Karpas-422 (cell line): ENCODE results near the gene ELF5. TPM values are rescaled to one million over a fixed set of nuclear protein-coding genes. Genes with fewer than 3 reads are reported as not detected.

Experiments used
- DNase-seq: peaks from one replicate; pipeline ENCODE4 v3.0.0-alpha.2; 2015
- H2AFZ ChIP-seq: fragments of 200-600 bp; sonication (generic); 2 replicates; pipeline ENCODE4 v1.6.1; 2014; ENCODE audit warnings: antibody characterized with exemption, low read length, mixed read lengths
- H3K27ac ChIP-seq: fragments of 200-600 bp; sonication (generic); 2 replicates; pipeline ENCODE4 v1.5.1; 2014; ENCODE audit warnings: mild to moderate bottlenecking, low read length, moderate library complexity
- H3K27me3 ChIP-seq: fragments of 200-600 bp; sonication (generic); 2 replicates; pipeline ENCODE4 v1.6.1; 2014; ENCODE audit warnings: low read length, mixed read lengths
- H3K36me3 ChIP-seq: fragments of 200-600 bp; sonication (generic); 2 replicates; pipeline ENCODE4 v1.6.1; 2014; ENCODE audit warnings: low read length, mixed read lengths; ENCODE audit not compliant: insufficient read depth
- H3K4me1 ChIP-seq: fragments of 200-600 bp; sonication (generic); 2 replicates; pipeline ENCODE4 v1.6.1; 2014; ENCODE audit warnings: mild to moderate bottlenecking, low read length, mixed read lengths
- H3K4me2 ChIP-seq: fragments of 200-600 bp; sonication (generic); 2 replicates; pipeline ENCODE4 v1.6.1; 2014; ENCODE audit warnings: low read length, low read depth, mild to moderate bottlenecking; ENCODE audit not compliant: poor library complexity, severe bottlenecking
- H3K4me3 ChIP-seq: fragments of 200-600 bp; sonication (generic); 2 replicates; pipeline ENCODE4 v1.5.1; 2014; ENCODE audit warnings: mild to moderate bottlenecking, antibody characterized with exemption, low read length, mixed read lengths
- H3K79me2 ChIP-seq: fragments of 200-600 bp; sonication (generic); 2 replicates; pipeline ENCODE4 v1.6.1; 2014; ENCODE audit warnings: mild to moderate bottlenecking, low read length, mixed read lengths
- H3K9ac ChIP-seq: fragments of 200-600 bp; sonication (generic); 2 replicates; pipeline ENCODE4 v1.6.0; 2014; ENCODE audit warnings: low read length
- H3K9me2 ChIP-seq: fragments of 200-600 bp; sonication (generic), shearing (Covaris generic); replicated peaks from 2 replicates; pipeline ENCODE4 v1.6.0; 2014; ENCODE audit warnings: mild to moderate bottlenecking, low read length, moderate library complexity; ENCODE audit not compliant: insufficient read depth
- H3K9me3 ChIP-seq: fragments of 300-700, 200-600 bp; sonication (generic); 2 replicates; pipeline ENCODE4 v1.6.1; 2014; ENCODE audit warnings: low read length, mixed read lengths
- H4K20me1 ChIP-seq: fragments of 200-600 bp; sonication (generic); 2 replicates; pipeline ENCODE4 v1.6.1; 2014; ENCODE audit warnings: mild to moderate bottlenecking, antibody characterized with exemption, low read length, low read depth; ENCODE audit not compliant: insufficient read depth
- total RNA-seq: library from RNA; depleted of rRNA; stranded (reverse); fragments of >200 nt; shearing (Covaris generic); gene quantifications from 2 replicates; pipeline ENCODE4 v1.2.3, GENCODE V29; 2014; ENCODE audit warnings: low replicate concordance

Gene ELF5
- total RNA-seq, 1 experiment from 2014 or later: not detected

DNA sequence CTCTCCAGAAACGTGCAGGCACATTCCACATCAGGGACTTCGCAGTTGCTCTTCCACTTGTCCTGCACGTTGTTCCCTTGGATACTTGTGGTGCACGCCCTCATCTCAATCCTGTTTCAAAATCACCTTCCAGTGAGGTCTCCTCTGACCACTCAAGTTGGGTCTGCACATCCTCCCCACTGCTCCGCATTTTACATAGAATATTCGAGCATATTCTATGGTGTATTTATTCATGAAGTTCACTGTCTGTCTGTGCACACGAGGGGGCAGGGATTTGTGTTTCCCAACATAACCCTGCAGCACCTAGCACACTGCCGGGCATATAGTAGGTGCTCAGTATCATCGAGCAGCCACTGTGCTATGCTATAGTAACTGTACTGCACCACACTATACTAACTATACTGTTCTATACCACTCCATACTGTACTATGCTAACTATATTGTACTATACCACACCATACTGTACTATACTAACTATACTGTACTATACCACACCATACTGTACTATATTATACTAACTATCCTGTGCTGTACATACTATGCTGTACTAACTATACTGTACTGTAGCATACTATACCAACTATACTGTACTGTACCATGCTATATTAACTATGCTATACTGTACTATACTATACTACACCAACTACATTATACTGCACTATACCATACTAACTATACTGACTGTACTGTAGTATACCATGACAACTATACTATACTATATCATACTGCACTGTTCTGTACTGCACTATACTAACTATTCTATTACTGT lies 30.3 kb downstream of the ELF5 start:
- no peak overlapping the region for H3K9ac ChIP-seq
- no peaks in the 10 kb centered on the region for H3K79me2 ChIP-seq
- H2AFZ ChIP-seq: no peak overlapping the region
- no peaks in the 10 kb centered on the region for H3K9me3 ChIP-seq
- no peak overlapping the region for H3K4me2 ChIP-seq
- DNase-seq: no peak
- no peak overlapping the region for H3K27ac ChIP-seq
- no peaks in the 10 kb centered on the region for H3K4me1 ChIP-seq
- no peak overlapping the region for H3K4me3 ChIP-seq
- no peaks in the 10 kb centered on the region for H3K36me3 ChIP-seq
- H3K27me3 ChIP-seq: no peaks in the 10 kb centered on the region
- H4K20me1 ChIP-seq: no peaks in the 10 kb centered on the region
- H3K9me2 ChIP-seq: no peaks in the 10 kb centered on the region

DNA sequence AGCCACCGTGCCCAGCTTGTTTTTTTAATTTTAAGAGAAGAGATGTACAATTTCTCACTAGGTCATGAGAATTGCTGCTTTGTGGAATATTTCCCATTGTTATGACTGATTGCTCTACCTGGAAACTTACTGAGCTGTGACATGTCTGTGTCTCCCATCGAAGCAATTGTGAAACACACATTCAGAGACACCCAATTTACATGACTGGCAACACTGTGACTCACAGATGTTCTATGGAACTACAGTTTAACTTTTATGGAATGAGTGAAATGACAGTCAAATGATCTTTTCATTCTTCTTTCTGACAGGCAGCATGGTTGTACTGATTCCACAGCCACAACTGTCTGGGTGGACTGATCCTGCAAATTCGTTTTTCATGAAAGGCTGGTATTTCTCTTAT lies 32.3 kb downstream of the ELF5 start:
- Histone ChIP-seq H3K4me2 (no peak overlapping the region), H2AFZ (no peak overlapping the region)

DNA sequence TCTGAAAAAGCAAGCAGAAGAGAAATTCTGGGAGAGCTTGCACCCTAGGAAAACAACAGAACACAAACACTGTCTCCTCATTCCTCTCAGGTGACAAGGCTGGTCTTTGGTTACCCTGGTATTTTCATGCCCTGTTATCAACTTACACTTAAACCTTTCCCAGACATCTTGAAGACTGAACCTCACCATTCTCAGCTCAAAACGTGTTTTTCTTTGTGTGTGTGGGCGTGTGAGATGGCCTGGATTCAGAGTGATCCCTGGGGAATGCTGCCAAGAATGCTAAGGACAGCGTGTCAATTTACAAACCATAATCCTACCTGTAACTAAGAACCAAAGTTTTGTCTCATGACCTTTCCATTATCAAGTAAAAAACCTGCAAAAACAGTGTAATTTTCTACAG lies 33.3 kb downstream of the ELF5 start:
- no peak overlapping the region for H3K4me2 ChIP-seq
- no peaks in the 10 kb centered on the region for H4K20me1 ChIP-seq
- H3K4me1 ChIP-seq: no peaks in the 10 kb centered on the region
- no peaks in the 10 kb centered on the region for H3K9me2 ChIP-seq
- no peak overlapping the region for H3K4me3 ChIP-seq
- H3K9me3 ChIP-seq: no peaks in the 10 kb centered on the region
- no peak overlapping the region for H3K9ac ChIP-seq
- no peaks in the 10 kb centered on the region for H3K79me2 ChIP-seq
- no peak overlapping the region for H3K27ac ChIP-seq
- DNase-seq: no peak
- no peaks in the 10 kb centered on the region for H3K27me3 ChIP-seq
- H2AFZ ChIP-seq: no peak overlapping the region
- no peaks in the 10 kb centered on the region for H3K36me3 ChIP-seq

More for the DNA sequence above, 32.3 kb downstream of the ELF5 start:
- DNase-seq: no peak
- Histone ChIP-seq H3K36me3 (no peaks in the 10 kb centered on the region), H3K4me1 (no peaks in the 10 kb centered on the region), H3K27me3 (no peaks in the 10 kb centered on the region), H3K9me2 (no peaks in the 10 kb centered on the region), H3K4me3 (no peak overlapping the region), H4K20me1 (no peaks in the 10 kb centered on the region), H3K27ac (no peak overlapping the region), H3K79me2 (no peaks in the 10 kb centered on the region), H3K9ac (no peak overlapping the region), H3K9me3 (no peaks in the 10 kb centered on the region)

DNA sequence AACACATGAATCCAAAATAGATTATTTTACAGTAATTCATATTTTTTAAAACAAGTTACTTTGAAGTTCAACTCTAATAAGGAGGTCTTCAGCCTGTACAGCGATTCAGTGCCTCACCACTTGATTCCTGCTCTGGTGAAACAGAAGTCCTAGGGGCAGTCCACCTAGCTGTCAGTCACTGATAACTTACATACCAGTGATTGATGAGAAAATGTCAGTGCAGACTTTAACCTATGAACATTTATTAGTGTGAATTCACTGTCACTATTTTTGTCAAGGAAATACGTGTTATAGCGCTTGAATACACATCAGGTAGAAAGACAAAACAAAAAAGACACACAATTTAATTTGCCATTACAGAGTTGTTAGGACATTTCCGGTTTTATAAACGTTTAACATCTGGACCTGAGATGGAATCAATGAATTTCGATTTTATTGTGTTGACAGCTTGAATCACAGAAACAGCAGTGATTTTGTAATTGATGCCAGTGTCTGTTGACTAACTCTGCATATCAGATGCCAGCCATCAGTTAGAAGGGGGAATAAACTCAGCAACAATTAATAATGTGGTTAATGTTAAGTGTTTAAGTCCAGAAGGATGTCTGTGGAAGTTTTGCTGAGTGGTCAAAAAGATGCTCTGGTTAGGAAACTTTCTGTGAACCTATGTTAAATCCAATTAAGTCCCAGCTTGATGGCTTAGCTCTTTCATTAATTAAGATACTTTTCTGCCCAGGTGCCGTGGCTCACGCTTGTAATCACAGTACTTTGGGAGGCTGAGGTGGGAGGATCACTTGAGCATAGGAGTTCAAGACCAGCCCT lies 34.5 kb downstream of the ELF5 start:
- Histone ChIP-seq H3K9me3 (no peaks in the 10 kb centered on the region), H3K9ac (no peak overlapping the region), H3K4me3 (no peak overlapping the region), H3K4me1 (no peaks in the 10 kb centered on the region), H3K9me2 (no peaks in the 10 kb centered on the region), H2AFZ (no peak overlapping the region), H3K27me3 (no peaks in the 10 kb centered on the region), H3K4me2 (no peak overlapping the region), H3K36me3 (no peaks in the 10 kb centered on the region), H3K27ac (no peak overlapping the region), H3K79me2 (no peaks in the 10 kb centered on the region), H4K20me1 (no peaks in the 10 kb centered on the region)
- DNase-seq: no peak

DNA sequence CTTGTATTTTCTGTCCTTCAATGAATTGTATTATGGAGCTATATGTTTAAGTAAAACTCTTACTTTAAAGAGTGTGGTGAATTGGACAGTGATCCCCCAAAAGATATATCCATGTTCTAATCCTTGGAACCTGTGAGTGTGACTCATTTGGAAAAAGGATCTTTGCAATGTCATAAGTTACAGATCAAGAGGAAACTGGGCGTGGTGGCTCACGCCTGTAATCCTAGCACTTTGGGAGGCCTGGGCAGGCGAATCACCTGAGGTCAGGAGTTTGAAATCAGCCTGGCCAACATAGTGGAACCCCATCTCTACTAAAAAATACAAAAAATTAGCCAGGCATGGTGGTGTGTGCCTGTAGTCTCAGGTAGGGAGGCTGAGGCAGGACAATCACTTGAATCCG lies 36.7 kb downstream of the ELF5 start:
- Histone ChIP-seq H4K20me1 (no peaks in the 10 kb centered on the region), H3K9me3 (no peaks in the 10 kb centered on the region), H3K9ac (no peak overlapping the region), H3K79me2 (no peaks in the 10 kb centered on the region), H3K4me1 (no peaks in the 10 kb centered on the region), H3K9me2 (no peaks in the 10 kb centered on the region), H3K27ac (no peak overlapping the region), H3K27me3 (no peaks in the 10 kb centered on the region), H2AFZ (no peak overlapping the region), H3K36me3 (no peaks in the 10 kb centered on the region), H3K4me3 (no peak overlapping the region), H3K4me2 (no peak overlapping the region)
- DNase-seq: no peak

DNA sequence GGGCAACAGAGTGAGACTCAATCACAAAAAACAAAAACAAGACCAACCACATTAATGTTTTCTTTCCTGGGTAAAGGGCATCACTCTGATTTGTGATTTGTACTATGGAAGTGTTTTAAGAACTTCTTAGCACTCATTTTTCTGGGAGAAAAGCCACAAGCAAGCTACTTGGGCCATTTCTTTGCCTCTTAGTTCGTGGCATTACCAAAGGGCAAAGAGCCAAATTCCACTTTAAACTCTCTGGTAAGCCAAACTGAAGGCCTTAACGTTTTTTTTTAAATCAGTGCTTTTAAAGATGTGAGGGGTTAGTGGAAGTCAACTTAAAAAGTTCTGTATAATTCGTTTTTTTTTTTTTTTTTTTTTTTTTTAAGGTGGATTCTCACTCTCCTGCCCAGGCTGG lies 37.9 kb downstream of the ELF5 start:
- H3K27me3 ChIP-seq: no peaks in the 10 kb centered on the region
- H3K36me3 ChIP-seq: no peaks in the 10 kb centered on the region
- no peaks in the 10 kb centered on the region for H4K20me1 ChIP-seq
- DNase-seq: no peak
- H3K4me2 ChIP-seq: no peak overlapping the region
- H2AFZ ChIP-seq: no peak overlapping the region
- H3K9ac ChIP-seq: no peak overlapping the region
- H3K27ac ChIP-seq: no peak overlapping the region
- no peaks in the 10 kb centered on the region for H3K4me1 ChIP-seq
- no peaks in the 10 kb centered on the region for H3K9me2 ChIP-seq
- H3K4me3 ChIP-seq: no peak overlapping the region
- no peaks in the 10 kb centered on the region for H3K9me3 ChIP-seq
- no peaks in the 10 kb centered on the region for H3K79me2 ChIP-seq

DNA sequence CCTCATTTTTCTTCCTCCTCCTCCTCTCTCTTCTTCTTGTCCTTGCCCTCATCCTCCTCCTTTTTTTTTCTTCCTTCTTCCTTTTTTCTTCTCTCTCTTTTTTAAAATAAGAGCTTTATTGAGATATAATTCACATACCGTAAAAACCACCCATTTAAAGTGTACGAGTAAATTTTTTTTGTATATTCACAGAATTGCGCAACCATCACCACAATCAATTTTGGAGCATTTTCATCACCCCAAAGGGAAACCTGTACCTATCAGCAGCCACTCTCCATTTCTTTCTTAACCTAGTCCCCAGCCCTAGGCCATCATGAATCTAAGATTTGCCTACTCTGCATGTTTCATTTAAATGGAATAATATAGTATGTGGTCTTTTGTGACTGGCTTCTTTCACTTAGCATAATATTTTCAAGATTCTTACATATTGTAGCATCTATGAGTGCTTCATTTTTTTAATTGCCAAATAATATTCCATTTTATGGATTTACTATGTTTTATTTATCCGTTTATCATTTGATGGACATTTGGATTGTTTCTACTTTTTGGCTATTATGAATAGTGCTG lies 39.9 kb downstream of the ELF5 start:
- Histone ChIP-seq H4K20me1 (no peaks in the 10 kb centered on the region), H3K4me3 (no peak overlapping the region), H3K79me2 (no peaks in the 10 kb centered on the region), H3K27me3 (no peaks in the 10 kb centered on the region), H3K9me2 (no peaks in the 10 kb centered on the region), H3K4me2 (no peak overlapping the region), H3K36me3 (no peaks in the 10 kb centered on the region), H3K9me3 (no peaks in the 10 kb centered on the region), H3K9ac (no peak overlapping the region), H3K27ac (no peak overlapping the region), H2AFZ (no peak overlapping the region), H3K4me1 (peaks cover 5% of the 10 kb centered on the region; the same call in 1 of the 2 replicates)
- no peak for DNase-seq

DNA sequence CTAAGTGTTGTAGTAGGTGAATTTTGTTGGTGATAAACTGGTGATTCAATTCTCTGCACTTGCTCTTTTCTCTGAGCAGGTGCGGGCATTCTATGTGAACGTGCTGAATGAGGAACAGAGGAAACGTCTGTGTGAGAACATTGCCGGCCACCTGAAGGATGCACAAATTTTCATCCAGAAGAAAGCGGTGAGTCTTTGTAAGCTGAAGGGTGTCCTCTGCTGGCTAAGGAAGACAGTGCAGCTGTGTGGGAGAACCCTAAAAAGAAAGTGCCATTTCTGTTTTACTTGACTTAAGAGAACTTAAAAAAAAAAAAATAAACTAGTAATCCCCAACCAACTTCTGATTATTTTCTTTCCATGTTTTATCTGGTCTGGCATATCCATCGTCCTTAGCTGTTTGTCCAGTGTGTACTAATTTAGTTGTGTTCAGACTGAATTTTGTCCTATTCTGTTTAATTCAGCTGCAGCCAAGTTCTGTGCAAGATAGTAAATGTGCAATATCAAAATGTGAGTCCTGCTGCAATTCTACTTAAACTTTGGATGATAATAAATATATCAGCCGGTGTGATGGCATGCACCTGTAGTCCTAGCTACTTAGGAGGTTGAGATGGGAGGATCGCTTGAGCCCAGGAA lies 45.3 kb downstream of the ELF5 start:
- peaks cover 20% of the 10 kb centered on the region for H3K36me3 ChIP-seq
- DNase-seq: peak; percentile 85
- H3K27ac ChIP-seq: no peak overlapping the region
- H3K27me3 ChIP-seq: no peaks in the 10 kb centered on the region
- no peaks in the 10 kb centered on the region for H3K9me2 ChIP-seq
- no peaks in the 10 kb centered on the region for H3K79me2 ChIP-seq
- no peak overlapping the region for H3K4me2 ChIP-seq
- peaks cover 7% of the 10 kb centered on the region; the same call in 1 of the 2 replicates for H3K4me1 ChIP-seq
- no peak overlapping the region for H2AFZ ChIP-seq
- H3K9me3 ChIP-seq: peaks cover 11% of the 10 kb centered on the region
- H4K20me1 ChIP-seq: no peaks in the 10 kb centered on the region
- no peak overlapping the region for H3K4me3 ChIP-seq
- H3K9ac ChIP-seq: no peak overlapping the region
